WTC11 (cell line): Measurements from ENCODE around the gene SCAANT1.

ENCODE experiments used
- MYBL2 ChIP-seq: sonication (generic); formaldehyde crosslinking; IDR thresholded peaks from 2 replicates; pipeline ENCODE4 v1.8.1; 2023; ENCODE audit warnings: mild to moderate bottlenecking, moderate library complexity, missing genetic modification reagents
- SP1 ChIP-seq: sonication (generic); formaldehyde crosslinking; conservative IDR thresholded peaks from 2 replicates; pipeline ENCODE4 v1.8.1; 2022; ENCODE audit warnings: missing genetic modification reagents
- TF ChIP-seq, protein P1 (sequence below): fragments of 200-600 bp; IDR thresholded peaks from 2 replicates; pipeline ENCODE4 v1.8.0; 2022; ENCODE audit warnings: antibody characterized with exemption
- TF ChIP-seq, protein P2 (sequence below): sonication (generic); formaldehyde crosslinking; IDR thresholded peaks from 2 replicates; pipeline ENCODE4 v1.8.1; 2023; ENCODE audit warnings: mild to moderate bottlenecking, missing genetic modification reagents
- TF ChIP-seq, protein P3 (sequence below): sonication (generic); formaldehyde crosslinking; conservative IDR thresholded peaks from 2 replicates; pipeline ENCODE4 v1.8.1; 2022; ENCODE audit warnings: mild to moderate bottlenecking, missing genetic modification reagents

DNA sequence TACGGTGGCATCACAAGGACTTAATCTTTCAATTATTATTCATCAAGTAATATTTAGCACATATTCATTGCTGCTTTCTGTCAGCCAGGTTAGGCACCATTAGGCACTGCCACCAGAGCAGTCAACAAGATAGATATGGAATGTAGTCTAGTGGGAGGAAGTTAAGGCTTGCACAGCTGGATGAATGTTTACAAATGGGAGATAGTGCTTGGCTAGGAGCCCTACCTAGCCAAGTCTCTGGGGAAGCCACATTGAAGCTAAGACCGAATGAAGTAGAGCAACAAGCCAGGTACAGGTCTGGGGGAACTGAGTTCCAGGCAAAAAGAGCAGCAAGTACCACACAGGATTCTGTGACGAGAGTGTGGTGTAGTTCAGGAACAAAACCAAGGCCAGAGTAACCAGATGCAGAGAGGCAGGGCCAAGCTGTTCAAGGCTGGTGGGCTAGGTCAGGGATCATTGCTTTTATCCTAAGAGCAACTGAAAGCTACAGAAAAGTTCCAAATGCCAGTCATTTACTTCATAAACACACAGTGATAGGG, 33.4 kb upstream of the SCAANT1 start:
- TF ChIP-seq, protein P1, sequence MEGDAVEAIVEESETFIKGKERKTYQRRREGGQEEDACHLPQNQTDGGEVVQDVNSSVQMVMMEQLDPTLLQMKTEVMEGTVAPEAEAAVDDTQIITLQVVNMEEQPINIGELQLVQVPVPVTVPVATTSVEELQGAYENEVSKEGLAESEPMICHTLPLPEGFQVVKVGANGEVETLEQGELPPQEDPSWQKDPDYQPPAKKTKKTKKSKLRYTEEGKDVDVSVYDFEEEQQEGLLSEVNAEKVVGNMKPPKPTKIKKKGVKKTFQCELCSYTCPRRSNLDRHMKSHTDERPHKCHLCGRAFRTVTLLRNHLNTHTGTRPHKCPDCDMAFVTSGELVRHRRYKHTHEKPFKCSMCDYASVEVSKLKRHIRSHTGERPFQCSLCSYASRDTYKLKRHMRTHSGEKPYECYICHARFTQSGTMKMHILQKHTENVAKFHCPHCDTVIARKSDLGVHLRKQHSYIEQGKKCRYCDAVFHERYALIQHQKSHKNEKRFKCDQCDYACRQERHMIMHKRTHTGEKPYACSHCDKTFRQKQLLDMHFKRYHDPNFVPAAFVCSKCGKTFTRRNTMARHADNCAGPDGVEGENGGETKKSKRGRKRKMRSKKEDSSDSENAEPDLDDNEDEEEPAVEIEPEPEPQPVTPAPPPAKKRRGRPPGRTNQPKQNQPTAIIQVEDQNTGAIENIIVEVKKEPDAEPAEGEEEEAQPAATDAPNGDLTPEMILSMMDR, result no peak
- TF ChIP-seq, protein P2, sequence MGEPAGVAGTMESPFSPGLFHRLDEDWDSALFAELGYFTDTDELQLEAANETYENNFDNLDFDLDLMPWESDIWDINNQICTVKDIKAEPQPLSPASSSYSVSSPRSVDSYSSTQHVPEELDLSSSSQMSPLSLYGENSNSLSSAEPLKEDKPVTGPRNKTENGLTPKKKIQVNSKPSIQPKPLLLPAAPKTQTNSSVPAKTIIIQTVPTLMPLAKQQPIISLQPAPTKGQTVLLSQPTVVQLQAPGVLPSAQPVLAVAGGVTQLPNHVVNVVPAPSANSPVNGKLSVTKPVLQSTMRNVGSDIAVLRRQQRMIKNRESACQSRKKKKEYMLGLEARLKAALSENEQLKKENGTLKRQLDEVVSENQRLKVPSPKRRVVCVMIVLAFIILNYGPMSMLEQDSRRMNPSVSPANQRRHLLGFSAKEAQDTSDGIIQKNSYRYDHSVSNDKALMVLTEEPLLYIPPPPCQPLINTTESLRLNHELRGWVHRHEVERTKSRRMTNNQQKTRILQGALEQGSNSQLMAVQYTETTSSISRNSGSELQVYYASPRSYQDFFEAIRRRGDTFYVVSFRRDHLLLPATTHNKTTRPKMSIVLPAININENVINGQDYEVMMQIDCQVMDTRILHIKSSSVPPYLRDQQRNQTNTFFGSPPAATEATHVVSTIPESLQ, result no peak
- TF ChIP-seq MYBL2 (CRISPR knock-in tag), result no peak
- TF ChIP-seq SP1 (CRISPR knock-in tag), result no peak
- TF ChIP-seq, protein P3, sequence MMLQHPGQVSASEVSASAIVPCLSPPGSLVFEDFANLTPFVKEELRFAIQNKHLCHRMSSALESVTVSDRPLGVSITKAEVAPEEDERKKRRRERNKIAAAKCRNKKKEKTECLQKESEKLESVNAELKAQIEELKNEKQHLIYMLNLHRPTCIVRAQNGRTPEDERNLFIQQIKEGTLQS, result no peak
